PFSK-1 (cell line): Measurements from ENCODE around the gene RAB5B.

Experiments used
- FOXP2 ChIP-seq: optimal IDR thresholded peaks from 2 replicates; pipeline ENCODE3; 2011; ENCODE audit warnings: borderline replicate concordance, control low read depth, inconsistent platforms; ENCODE audit not compliant: insufficient read depth; ENCODE audit errors: extremely low read length, extremely low read depth
- POLR2AphosphoS5 ChIP-seq: IDR thresholded peaks from 2 replicates; pipeline ENCODE4 v1.6.1; 2012; ENCODE audit warnings: low read depth, mild to moderate bottlenecking, control low read depth, low read length, moderate library complexity
- SIN3A ChIP-seq: IDR thresholded peaks from 2 replicates; pipeline ENCODE4 v1.6.1; 2012; ENCODE audit warnings: mild to moderate bottlenecking, low read length, moderate library complexity, borderline replicate concordance; ENCODE audit not compliant: insufficient read depth
- TAF1 ChIP-seq: IDR thresholded peaks from 2 replicates; pipeline ENCODE4 v1.6.1; 2012; ENCODE audit warnings: low read length, control low read depth, borderline replicate concordance; ENCODE audit not compliant: insufficient read depth
- TF ChIP-seq, protein P1 (sequence below), 2 experiments: IDR thresholded peaks; 2 replicates each; pipeline versions ENCODE4 v1.6.1 to v1.8.0; 2011 to 2012; ENCODE audit warnings: low read depth in 2 of 2, low read length in 2 of 2, control low read depth in 1 of 2, inconsistent platforms in 1 of 2, mild to moderate bottlenecking in 1 of 2, moderate library complexity in 1 of 2; ENCODE audit not compliant: insufficient read depth in 1 of 2

Gene RAB5B

DNA sequence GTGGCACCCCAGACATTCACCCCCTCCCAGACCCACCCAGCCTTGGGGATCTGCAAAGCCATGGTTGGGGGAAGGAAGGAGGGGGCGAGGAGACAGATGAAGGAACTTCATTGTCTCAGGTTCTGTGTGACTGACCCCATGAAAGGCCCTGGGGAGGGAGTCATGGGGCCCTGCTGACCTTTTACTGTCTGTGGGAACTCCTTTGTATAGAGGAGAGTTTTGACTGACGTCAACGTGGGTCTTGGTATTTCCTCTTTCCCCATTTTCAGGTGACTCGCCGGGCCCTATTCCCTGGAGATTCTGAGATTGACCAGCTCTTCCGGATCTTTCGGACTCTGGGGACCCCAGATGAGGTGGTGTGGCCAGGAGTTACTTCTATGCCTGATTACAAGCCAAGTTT lies 3.1 kb upstream of the RAB5B start:
- TF ChIP-seq, protein P1, sequence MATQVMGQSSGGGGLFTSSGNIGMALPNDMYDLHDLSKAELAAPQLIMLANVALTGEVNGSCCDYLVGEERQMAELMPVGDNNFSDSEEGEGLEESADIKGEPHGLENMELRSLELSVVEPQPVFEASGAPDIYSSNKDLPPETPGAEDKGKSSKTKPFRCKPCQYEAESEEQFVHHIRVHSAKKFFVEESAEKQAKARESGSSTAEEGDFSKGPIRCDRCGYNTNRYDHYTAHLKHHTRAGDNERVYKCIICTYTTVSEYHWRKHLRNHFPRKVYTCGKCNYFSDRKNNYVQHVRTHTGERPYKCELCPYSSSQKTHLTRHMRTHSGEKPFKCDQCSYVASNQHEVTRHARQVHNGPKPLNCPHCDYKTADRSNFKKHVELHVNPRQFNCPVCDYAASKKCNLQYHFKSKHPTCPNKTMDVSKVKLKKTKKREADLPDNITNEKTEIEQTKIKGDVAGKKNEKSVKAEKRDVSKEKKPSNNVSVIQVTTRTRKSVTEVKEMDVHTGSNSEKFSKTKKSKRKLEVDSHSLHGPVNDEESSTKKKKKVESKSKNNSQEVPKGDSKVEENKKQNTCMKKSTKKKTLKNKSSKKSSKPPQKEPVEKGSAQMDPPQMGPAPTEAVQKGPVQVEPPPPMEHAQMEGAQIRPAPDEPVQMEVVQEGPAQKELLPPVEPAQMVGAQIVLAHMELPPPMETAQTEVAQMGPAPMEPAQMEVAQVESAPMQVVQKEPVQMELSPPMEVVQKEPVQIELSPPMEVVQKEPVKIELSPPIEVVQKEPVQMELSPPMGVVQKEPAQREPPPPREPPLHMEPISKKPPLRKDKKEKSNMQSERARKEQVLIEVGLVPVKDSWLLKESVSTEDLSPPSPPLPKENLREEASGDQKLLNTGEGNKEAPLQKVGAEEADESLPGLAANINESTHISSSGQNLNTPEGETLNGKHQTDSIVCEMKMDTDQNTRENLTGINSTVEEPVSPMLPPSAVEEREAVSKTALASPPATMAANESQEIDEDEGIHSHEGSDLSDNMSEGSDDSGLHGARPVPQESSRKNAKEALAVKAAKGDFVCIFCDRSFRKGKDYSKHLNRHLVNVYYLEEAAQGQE (IDR thresholded peaks at IDR 0.05; ENCODE audit: insufficient read depth in 1 of 2, low read depth in 2 of 2, low read length in 2 of 2), result no peak
- TF ChIP-seq POLR2AphosphoS5, result no peak
- TF ChIP-seq TAF1, result no peak
- no peak for TF ChIP-seq FOXP2
- no peak for TF ChIP-seq SIN3A

DNA sequence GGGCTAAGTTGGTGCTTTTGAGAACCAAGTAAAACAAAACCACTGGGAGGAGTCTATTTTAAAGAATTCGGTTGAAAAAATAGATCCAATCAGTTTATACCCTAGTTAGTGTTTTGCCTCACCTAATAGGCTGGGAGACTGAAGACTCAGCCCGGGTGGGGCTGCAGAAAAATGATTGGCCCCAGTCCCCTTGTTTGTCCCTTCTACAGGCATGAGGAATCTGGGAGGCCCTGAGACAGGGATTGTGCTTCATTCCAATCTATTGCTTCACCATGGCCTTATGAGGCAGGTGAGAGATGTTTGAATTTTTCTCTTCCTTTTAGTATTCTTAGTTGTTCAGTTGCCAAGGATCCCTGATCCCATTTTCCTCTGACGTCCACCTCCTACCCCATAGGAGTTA lies 1.8 kb upstream of the RAB5B start:
- TF ChIP-seq TAF1 (no peak), POLR2AphosphoS5 (no peak), SIN3A (no peak), FOXP2 (no peak)
- TF ChIP-seq, protein P1 (IDR thresholded peaks at IDR 0.05; ENCODE audit: insufficient read depth in 1 of 2, low read depth in 2 of 2, low read length in 2 of 2), result no peak

DNA sequence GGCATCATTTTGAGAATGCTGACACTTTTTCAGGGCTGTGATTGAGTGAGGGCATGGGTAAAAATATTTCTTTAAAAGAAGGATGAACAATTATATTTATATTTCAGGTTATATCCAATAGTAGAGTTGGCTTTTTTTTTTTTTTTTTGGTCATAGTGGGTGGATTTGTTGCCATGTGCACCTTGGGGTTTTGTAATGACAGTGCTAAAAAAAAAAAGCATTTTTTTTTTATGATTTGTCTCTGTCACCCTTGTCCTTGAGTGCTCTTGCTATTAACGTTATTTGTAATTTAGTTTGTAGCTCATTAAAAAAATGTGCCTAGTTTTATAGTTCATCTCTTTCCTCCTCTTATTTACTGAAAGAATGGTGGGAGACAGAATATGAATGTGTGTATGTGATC lies 1.4 kb upstream of the RAB5B start:
- TF ChIP-seq TAF1 (no peak), SIN3A (no peak), POLR2AphosphoS5 (no peak), FOXP2 (no peak)
- TF ChIP-seq, protein P1 (IDR thresholded peaks at IDR 0.05; ENCODE audit: insufficient read depth in 1 of 2, low read depth in 2 of 2, low read length in 2 of 2), result no peak

DNA sequence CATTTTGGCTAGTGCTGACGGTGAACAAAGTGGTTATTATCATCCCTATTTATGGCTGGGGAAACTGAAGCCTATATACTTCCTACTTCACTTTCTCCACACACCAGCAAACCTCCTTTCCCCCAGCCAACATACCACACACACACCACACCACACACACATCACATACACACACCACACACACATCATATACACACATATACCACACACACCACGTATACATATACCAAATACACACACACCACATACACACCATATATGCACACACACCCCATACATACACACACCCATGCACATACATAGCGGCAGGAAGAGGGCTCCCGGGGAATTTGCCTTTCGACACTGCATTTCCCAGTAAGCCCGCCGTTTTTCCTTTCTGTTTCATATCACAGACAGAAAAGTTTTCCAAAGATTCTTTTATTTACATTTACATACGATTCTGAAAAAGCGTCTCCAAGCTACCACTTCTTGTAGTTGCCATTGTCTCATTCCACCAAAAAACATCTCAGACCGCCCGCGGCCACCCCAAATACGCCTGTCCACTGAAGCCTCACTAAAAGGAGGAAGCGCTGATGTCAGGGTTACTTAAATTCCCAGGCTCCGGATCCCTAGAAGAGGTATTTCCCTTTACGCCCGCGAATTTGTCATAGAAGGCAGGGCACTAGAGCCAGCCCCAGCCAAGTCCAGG lies 823 bp upstream of the RAB5B start:
- TF ChIP-seq, protein P1 (IDR thresholded peaks at IDR 0.05; ENCODE audit: insufficient read depth in 1 of 2, low read depth in 2 of 2, low read length in 2 of 2), result no peak
- no peak; the same call in 1 of the 2 replicates for TF ChIP-seq SIN3A
- no peak for TF ChIP-seq TAF1
- TF ChIP-seq POLR2AphosphoS5, result no peak
- TF ChIP-seq FOXP2, result no peak
